Measurements from ENCODE around the gene SPATA1. TPM values are rescaled to one million over a fixed set of nuclear protein-coding genes. Genes with fewer than 3 reads are reported as not detected.

Gene SPATA1
- total and polyA plus RNA-seq, 2 of the 8 experiments (the other 6 are each of a cell fraction or from before 2014, with no cell fraction given): 0.51 to 1.1 TPM

- TF ChIP-seq ATF2 (IDR thresholded peaks at IDR 0.05; ENCODE audit: low read length) (no peak), EP300 (IDR thresholded peaks at IDR 0.05; ENCODE audit: borderline replicate concordance in 1 of 2, low read depth in 2 of 2, low read length in 2 of 2) (no peak), BCL11A (IDR thresholded peaks at IDR 0.05; ENCODE audit: low read depth in 2 of 2, low read length in 2 of 2) (no peak), NANOG (IDR thresholded peaks at IDR 0.05; ENCODE audit: insufficient read depth, low read depth, low read length, poor library complexity, severe bottlenecking) (no peak), MAX (IDR thresholded peaks at IDR 0.05) (no peak), TAF7 (optimal IDR thresholded peaks at IDR 0.05; ENCODE audit: borderline replicate concordance, low read depth, low read length) (no peak), KDM5A (IDR thresholded peaks at IDR 0.05; ENCODE audit: low read length) (no peak), NRF1 (IDR thresholded peaks at IDR 0.05; ENCODE audit: low read depth, low read length) (no peak), HDAC2 (IDR thresholded peaks at IDR 0.05; ENCODE audit: borderline replicate concordance in 1 of 2, low read depth in 2 of 2, low read length in 2 of 2) (no peak), RXRA (IDR thresholded peaks at IDR 0.05; ENCODE audit: insufficient read depth, low read depth, low read length) (no peak)
These were observed 1.4 kb upstream of the SPATA1 start (continued) for GRCh38 chr1:84504580-84505492.
